ENCODE data around the gene RNF212B.
"Not testable (repeated sequence)": the region's sequence is repeated elsewhere in the genome, so short reads cannot be mapped to it uniquely, and the experiment has no call there.

RNF212B gene

GRCh38 chr14:23252420-23253333, 14.9 kb downstream of the RNF212B start:
- no peak overlapping the region for H2BK12ac ChIP-seq (ENCODE audit: low read length)
- no peaks in the 10 kb centered on the region for H3K79me2 ChIP-seq (ENCODE audit: control insufficient read depth, insufficient read depth, low read length, poor library complexity)
- no peaks in the 10 kb centered on the region for H3K4me1 ChIP-seq (ENCODE audit: control insufficient read depth in 1 of 2, insufficient read depth in 2 of 2, low read length in 2 of 2)
- H3K9me3 ChIP-seq (ENCODE audit: insufficient read depth, low read depth, low read length) = no peaks in the 10 kb centered on the region
- no peak overlapping the region for H3K4ac ChIP-seq (ENCODE audit: low read depth, low read length)
- H4K12ac ChIP-seq (ENCODE audit: low read depth, low read length) = no peak overlapping the region
- H3K79me1 ChIP-seq (ENCODE audit: low read length) = no peaks in the 10 kb centered on the region
- no peak overlapping the region for H4K8ac ChIP-seq (ENCODE audit: low read depth, low read length)
- H4K91ac ChIP-seq (ENCODE audit: low read depth, low read length) = no peak overlapping the region
- H3K27ac ChIP-seq (ENCODE audit: low read depth, low read length) = no peak overlapping the region
- no peak for DNase-seq
- no peak overlapping the region for H2AFZ ChIP-seq (ENCODE audit: insufficient read depth, low read length, poor library complexity)
- no CpG with 5 or more reads among the region's 4 CpGs for WGBS (ENCODE audit: extremely low coverage, insufficient coverage, insufficient read length)
- H3K14ac ChIP-seq (ENCODE audit: low read length) = no peak overlapping the region
- H3K4me2 ChIP-seq (ENCODE audit: low read length) = no peak overlapping the region
- no peaks in the 10 kb centered on the region for H3K27me3 ChIP-seq (ENCODE audit: insufficient read depth, low read length)
- H3K4me3 ChIP-seq (ENCODE audit: low read depth, low read length) = no peak overlapping the region
- H3K23ac ChIP-seq (ENCODE audit: low read length) = no peak overlapping the region
- no peak overlapping the region for H2BK5ac ChIP-seq (ENCODE audit: low read depth, low read length, poor library complexity)
- no peak overlapping the region for H3K9ac ChIP-seq (ENCODE audit: low read length)
- no peak overlapping the region for H2BK120ac ChIP-seq (ENCODE audit: insufficient read depth, low read length, poor library complexity)
- no peaks in the 10 kb centered on the region for H3K36me3 ChIP-seq (ENCODE audit: control insufficient read depth in 1 of 2, insufficient read depth in 2 of 2, low read length in 2 of 2)
- no peak overlapping the region for H3K18ac ChIP-seq (ENCODE audit: low read length)
- no peak overlapping the region for H2AK5ac ChIP-seq (ENCODE audit: low read length)

GRCh38 chr14:23258256-23258655, 20.5 kb downstream of the RNF212B start:
- no peak overlapping the region for H2BK5ac ChIP-seq (ENCODE audit: low read depth, low read length, poor library complexity)
- no peaks in the 10 kb centered on the region for H3K27me3 ChIP-seq (ENCODE audit: insufficient read depth, low read length)
- H3K14ac ChIP-seq (ENCODE audit: low read length) = no peak overlapping the region
- no peak overlapping the region for H4K8ac ChIP-seq (ENCODE audit: low read depth, low read length)
- no peak for DNase-seq
- no peaks in the 10 kb centered on the region for H3K79me1 ChIP-seq (ENCODE audit: low read length)
- H3K79me2 ChIP-seq (ENCODE audit: control insufficient read depth, insufficient read depth, low read length, poor library complexity) = no peaks in the 10 kb centered on the region
- no peak overlapping the region for H3K27ac ChIP-seq (ENCODE audit: low read depth, low read length)
- H3K4ac ChIP-seq (ENCODE audit: low read depth, low read length) = no peak overlapping the region
- no peaks in the 10 kb centered on the region for H3K36me3 ChIP-seq (ENCODE audit: control insufficient read depth in 1 of 2, insufficient read depth in 2 of 2, low read length in 2 of 2)
- no peak overlapping the region for H3K18ac ChIP-seq (ENCODE audit: low read length)
- no peak overlapping the region for H3K4me2 ChIP-seq (ENCODE audit: low read length)
- no peaks in the 10 kb centered on the region for H3K4me1 ChIP-seq (ENCODE audit: control insufficient read depth in 1 of 2, insufficient read depth in 2 of 2, low read length in 2 of 2)
- H4K12ac ChIP-seq (ENCODE audit: low read depth, low read length) = no peak overlapping the region
- H2AK5ac ChIP-seq (ENCODE audit: low read length) = no peak overlapping the region
- WGBS (ENCODE audit: extremely low coverage, insufficient coverage, insufficient read length) = no CpG with 5 or more reads among the region's 5 CpGs
- no peak overlapping the region for H3K4me3 ChIP-seq (ENCODE audit: low read depth, low read length)
- no peak overlapping the region for H3K23ac ChIP-seq (ENCODE audit: low read length)
- no peak overlapping the region for H2AFZ ChIP-seq (ENCODE audit: insufficient read depth, low read length, poor library complexity)
- no peak overlapping the region for H4K91ac ChIP-seq (ENCODE audit: low read depth, low read length)
- H3K9me3 ChIP-seq (ENCODE audit: insufficient read depth, low read depth, low read length) = no peaks in the 10 kb centered on the region
- H2BK120ac ChIP-seq (ENCODE audit: insufficient read depth, low read length, poor library complexity) = no peak overlapping the region
- H3K9ac ChIP-seq (ENCODE audit: low read length) = no peak overlapping the region
- H2BK12ac ChIP-seq (ENCODE audit: low read length) = no peak overlapping the region

DNA sequence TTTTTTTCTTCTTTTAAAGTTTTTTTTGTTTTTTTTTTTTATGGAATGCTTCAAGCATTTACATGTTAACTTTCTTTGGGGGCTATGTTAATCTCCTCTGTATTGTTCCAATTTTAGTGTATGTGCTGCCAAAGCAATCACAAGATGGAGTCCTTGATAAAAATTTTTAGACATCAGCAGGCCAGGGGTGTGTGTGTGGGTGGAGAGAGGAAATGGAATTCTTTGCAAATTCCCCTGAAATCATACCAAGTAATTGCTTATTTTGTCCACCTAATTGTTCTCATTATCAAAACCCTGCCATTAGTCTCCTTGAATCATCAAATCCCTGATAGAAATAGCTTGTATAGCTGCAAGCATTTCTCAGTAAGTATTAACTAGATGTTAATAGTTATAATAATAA, 21.7 kb downstream of the RNF212B start:
- Histone ChIP-seq H2BK5ac (ENCODE audit: low read depth, low read length, poor library complexity) (no peak overlapping the region), H4K91ac (ENCODE audit: low read depth, low read length) (no peak overlapping the region), H3K27me3 (ENCODE audit: insufficient read depth, low read length) (no peaks in the 10 kb centered on the region), H3K14ac (ENCODE audit: low read length) (no peak overlapping the region), H3K27ac (ENCODE audit: low read depth, low read length) (no peak overlapping the region), H4K8ac (ENCODE audit: low read depth, low read length) (no peak overlapping the region), H3K36me3 (ENCODE audit: control insufficient read depth in 1 of 2, insufficient read depth in 2 of 2, low read length in 2 of 2) (no peaks in the 10 kb centered on the region), H3K18ac (ENCODE audit: low read length) (no peak overlapping the region), H3K4me1 (ENCODE audit: control insufficient read depth in 1 of 2, insufficient read depth in 2 of 2, low read length in 2 of 2) (no peaks in the 10 kb centered on the region), H3K4ac (ENCODE audit: low read depth, low read length) (no peak overlapping the region), H2BK120ac (ENCODE audit: insufficient read depth, low read length, poor library complexity) (no peak overlapping the region), H3K79me2 (ENCODE audit: control insufficient read depth, insufficient read depth, low read length, poor library complexity) (no peaks in the 10 kb centered on the region), H3K9ac (ENCODE audit: low read length) (no peak overlapping the region), H3K79me1 (ENCODE audit: low read length) (no peaks in the 10 kb centered on the region), H2AFZ (ENCODE audit: insufficient read depth, low read length, poor library complexity) (no peak overlapping the region), H2AK5ac (ENCODE audit: low read length) (no peak overlapping the region), H3K23ac (ENCODE audit: low read length) (no peak overlapping the region), H4K12ac (ENCODE audit: low read depth, low read length) (no peak overlapping the region), H3K9me3 (ENCODE audit: insufficient read depth, low read depth, low read length) (no peaks in the 10 kb centered on the region), H2BK12ac (ENCODE audit: low read length) (no peak overlapping the region), H3K4me3 (ENCODE audit: low read depth, low read length) (no peak overlapping the region), H3K4me2 (ENCODE audit: low read length) (no peak overlapping the region)
- no peak for DNase-seq

DNA sequence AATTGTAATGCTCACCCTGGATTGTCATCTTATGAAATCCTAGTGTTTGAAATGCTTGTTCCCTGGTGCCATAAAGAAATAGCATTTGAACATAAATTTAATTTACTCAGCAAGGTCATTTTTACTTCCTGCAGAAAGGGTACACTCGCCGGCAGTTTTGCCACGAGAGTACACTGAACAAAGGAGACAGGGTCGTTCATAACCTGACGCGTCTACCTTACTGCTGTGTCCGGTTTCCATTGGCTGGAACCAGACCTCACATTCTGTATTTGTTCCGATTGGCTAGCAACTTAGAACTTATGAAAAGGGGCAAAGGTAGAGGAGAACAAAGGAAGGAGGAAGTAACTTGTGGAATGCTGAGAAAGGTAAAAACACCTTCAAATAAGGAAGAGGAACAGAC, 23.1 kb downstream of the RNF212B start:
- H3K23ac ChIP-seq (ENCODE audit: low read length); H3K9me3 ChIP-seq (ENCODE audit: insufficient read depth, low read depth, low read length); H3K4ac ChIP-seq (ENCODE audit: low read depth, low read length); H3K18ac ChIP-seq (ENCODE audit: low read length); H3K4me1 ChIP-seq (ENCODE audit: control insufficient read depth in 1 of 2, insufficient read depth in 2 of 2, low read length in 2 of 2); H2BK12ac ChIP-seq (ENCODE audit: low read length); H3K79me2 ChIP-seq (ENCODE audit: control insufficient read depth, insufficient read depth, low read length, poor library complexity); H3K27ac ChIP-seq (ENCODE audit: low read depth, low read length); H2BK5ac ChIP-seq (ENCODE audit: low read depth, low read length, poor library complexity); H4K91ac ChIP-seq (ENCODE audit: low read depth, low read length); H2BK120ac ChIP-seq (ENCODE audit: insufficient read depth, low read length, poor library complexity); H2AK5ac ChIP-seq (ENCODE audit: low read length); H3K27me3 ChIP-seq (ENCODE audit: insufficient read depth, low read length); H4K8ac ChIP-seq (ENCODE audit: low read depth, low read length); H3K36me3 ChIP-seq (ENCODE audit: control insufficient read depth in 1 of 2, insufficient read depth in 2 of 2, low read length in 2 of 2); H2AFZ ChIP-seq (ENCODE audit: insufficient read depth, low read length, poor library complexity); H3K4me3 ChIP-seq (ENCODE audit: low read depth, low read length); H3K9ac ChIP-seq (ENCODE audit: low read length); H3K4me2 ChIP-seq (ENCODE audit: low read length); H4K12ac ChIP-seq (ENCODE audit: low read depth, low read length); H3K14ac ChIP-seq (ENCODE audit: low read length); H3K79me1 ChIP-seq (ENCODE audit: low read length): not testable (repeated sequence)
- WGBS (ENCODE audit: extremely low coverage, insufficient coverage, insufficient read length) = no CpG with 5 or more reads among the region's 8 CpGs
- DNase-seq = peak in 1 of 2 donors; percentile 23

Data from trophoblast cell (in vitro differentiated cells and primary cell).